Suppressor macrophage treated with lipopolysaccharide for 4 hours (primary cell): Measurements from ENCODE around the gene RIC8B.
"Not testable (repeated sequence)": the region's sequence is repeated elsewhere in the genome, so short reads cannot be mapped to it uniquely, and the experiment has no call there.

Experiments
- DNase-seq: peaks from one replicate; pipeline ENCODE4 v3.0.0-alpha.2; 2020

The RIC8B gene, protein sequence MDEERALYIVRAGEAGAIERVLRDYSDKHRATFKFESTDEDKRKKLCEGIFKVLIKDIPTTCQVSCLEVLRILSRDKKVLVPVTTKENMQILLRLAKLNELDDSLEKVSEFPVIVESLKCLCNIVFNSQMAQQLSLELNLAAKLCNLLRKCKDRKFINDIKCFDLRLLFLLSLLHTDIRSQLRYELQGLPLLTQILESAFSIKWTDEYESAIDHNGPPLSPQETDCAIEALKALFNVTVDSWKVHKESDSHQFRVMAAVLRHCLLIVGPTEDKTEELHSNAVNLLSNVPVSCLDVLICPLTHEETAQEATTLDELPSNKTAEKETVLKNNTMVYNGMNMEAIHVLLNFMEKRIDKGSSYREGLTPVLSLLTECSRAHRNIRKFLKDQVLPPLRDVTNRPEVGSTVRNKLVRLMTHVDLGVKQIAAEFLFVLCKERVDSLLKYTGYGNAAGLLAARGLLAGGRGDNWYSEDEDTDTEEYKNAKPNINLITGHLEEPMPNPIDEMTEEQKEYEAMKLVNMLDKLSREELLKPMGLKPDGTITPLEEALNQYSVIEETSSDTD

GRCh38 chr12:106774005-106774807 is at the start of gene RIC8B:
RIC8B (plus strand) TSS chr12:106774682; CDS start chr12:106774746, 64 bp downstream.
- DNase-seq, result peak; percentile 97

GRCh38 chr12:106724934-106725333 is 49.5 kb upstream of the RIC8B start:
- DNase-seq, result no peak

- DNase-seq, result not testable (repeated sequence)
These were observed 47.8 kb upstream of the RIC8B start for GRCh38 chr12:106726603-106727202.

GRCh38 chr12:106729611-106730010 is 44.9 kb upstream of the RIC8B start:
- no peak for DNase-seq

- no peak for DNase-seq
These were observed 41.6 kb upstream of the RIC8B start for GRCh38 chr12:106732890-106733289.

DNA sequence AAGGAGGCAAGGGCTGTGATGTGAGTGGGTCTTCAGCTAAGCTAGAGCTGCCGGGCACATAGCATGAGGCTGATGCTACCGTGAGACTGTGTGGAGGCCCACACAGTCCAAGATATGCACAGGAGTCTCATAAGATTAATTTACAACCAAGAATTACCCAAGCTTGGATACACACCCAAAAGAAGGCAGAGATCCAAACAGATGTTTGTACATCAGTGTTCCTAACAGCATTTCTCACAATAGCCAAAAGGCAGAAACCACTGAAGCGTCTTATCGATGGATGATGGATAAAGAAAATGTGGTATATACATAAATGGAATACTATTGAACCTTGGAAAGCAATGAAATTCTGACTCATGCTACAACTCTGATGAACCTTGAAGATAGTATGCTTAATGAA is 40.8 kb upstream of the RIC8B start:
- DNase-seq, result no peak

GRCh38 chr12:106736051-106736957 is 38.2 kb upstream of the RIC8B start:
- no peak for DNase-seq

DNA sequence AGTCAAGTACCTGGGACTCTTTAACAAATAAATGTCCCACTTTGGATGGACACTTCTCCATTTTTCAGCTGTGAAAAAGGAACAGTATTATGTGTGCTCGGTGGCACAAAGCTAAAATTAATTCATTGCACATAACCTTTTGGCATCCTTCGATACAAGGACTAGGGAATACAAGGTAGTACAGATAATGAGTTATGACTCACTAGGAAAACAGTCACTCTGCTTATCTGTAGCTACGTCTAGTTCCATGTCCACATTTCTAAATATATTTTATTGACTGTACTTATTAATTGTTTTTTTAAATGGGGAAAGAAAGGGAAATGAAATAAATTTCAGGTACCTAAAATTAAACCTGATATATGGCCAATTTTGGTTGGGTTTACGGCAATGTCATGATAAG is 35.2 kb upstream of the RIC8B start:
- no peak for DNase-seq

- DNase-seq, result peak; percentile 43
These were observed 34.5 kb upstream of the RIC8B start for GRCh38 chr12:106739815-106740530.

- DNase-seq, result peak; percentile 54
These were observed 33.7 kb upstream of the RIC8B start for GRCh38 chr12:106740818-106741217.

- no peak for DNase-seq
These were observed 33.2 kb upstream of the RIC8B start for GRCh38 chr12:106741247-106741646.

- no peak for DNase-seq
These were observed 31.1 kb upstream of the RIC8B start for GRCh38 chr12:106743270-106743988.

- no peak for DNase-seq
These were observed 29.9 kb upstream of the RIC8B start for GRCh38 chr12:106744600-106744999.

- DNase-seq, result no peak
These were observed 29.2 kb upstream of the RIC8B start for GRCh38 chr12:106745181-106745745.

GRCh38 chr12:106747973-106748436 is 26.5 kb upstream of the RIC8B start:
- DNase-seq, result no peak

DNA sequence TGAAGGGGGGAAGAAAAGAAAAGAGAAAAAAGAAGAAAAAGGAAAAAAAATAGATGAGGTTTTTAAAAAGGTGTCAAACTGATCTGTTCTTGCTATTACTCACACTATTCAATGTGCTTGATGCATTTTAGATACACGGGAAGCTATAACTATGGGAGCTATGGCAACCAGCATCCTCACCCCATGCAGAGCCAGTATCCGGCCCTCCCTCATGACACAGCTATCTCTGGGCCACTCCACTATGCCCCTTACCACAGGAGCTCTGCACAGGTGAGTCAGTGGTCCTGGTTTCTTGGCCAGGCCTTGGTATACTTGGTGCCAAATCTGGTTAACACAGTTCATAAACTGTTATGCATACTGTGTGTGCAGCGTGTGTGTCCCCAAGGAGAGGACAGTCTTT is 24.0 kb upstream of the RIC8B start:
- no peak for DNase-seq

- no peak for DNase-seq
These were observed 21.0 kb upstream of the RIC8B start for GRCh38 chr12:106753526-106753925.

DNA sequence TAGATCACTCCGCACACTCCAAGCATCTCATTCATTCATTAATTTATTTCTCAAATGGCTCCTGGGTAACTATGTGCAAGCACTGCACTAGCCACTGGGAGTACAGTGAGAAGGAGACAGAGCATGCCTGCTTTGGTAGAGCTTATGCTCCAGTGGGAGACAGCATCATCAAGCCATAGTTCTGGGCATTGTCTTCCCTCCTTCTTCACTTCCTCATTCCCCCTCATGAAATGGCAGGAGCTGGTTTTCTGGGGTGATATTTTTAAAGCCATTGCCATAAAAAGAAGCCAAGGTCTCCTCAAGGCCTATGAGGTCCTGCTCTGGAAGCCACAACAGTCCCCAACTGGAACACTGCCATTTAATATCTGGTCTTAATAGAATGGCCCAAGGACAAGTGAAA is 20.2 kb upstream of the RIC8B start:
- DNase-seq, result no peak

DNA sequence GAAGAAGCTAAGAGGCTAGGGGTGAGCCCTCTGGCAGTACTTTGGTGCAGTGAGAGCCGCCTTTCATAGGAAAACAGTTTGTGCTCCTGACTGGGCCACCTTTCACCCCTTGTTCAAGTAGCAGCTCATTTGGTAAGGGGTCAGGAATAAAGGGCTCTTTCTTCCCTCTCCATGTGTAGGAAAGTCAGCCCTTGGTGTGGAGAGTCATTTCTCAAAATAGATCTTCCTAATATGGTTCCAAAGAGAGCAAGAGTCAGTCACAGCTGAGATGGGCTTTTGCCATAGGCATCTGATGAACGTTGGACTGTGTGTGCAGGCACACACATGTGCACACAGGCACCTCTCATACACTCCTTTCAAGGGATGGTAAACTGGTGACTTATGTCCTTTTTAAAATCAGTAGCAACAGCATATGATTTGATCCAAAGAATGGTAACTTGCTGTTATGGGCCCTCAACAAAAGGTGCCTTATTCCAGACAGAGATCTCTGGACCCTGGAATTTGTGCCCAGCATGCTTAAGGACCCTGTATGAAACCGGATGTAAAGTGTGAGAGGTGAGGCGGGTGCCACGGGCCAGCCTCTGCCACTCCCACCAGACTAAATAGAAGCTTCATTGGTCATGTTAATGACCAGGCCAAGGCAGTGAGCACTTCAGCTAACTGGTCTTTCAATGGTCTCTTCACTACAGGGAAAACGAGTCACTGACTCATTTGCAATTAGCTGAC is 16.7 kb upstream of the RIC8B start:
- no peak for DNase-seq
